IMR-90 (cell line): Measurements from ENCODE around the gene CYB561D2.

Source experiments
- CTCF ChIP-seq: conservative IDR thresholded peaks from 2 replicates; pipeline ENCODE4 v1.5.1; 2012; ENCODE audit warnings: mild to moderate bottlenecking, low read depth, low read length, improper control_type of control experiment
- ELK1 ChIP-seq: fragments of 150-350 bp; IDR thresholded peaks from 2 replicates; pipeline ENCODE4 v1.6.1; 2016; ENCODE audit warnings: low read depth, mild to moderate bottlenecking, low read length, moderate library complexity, borderline replicate concordance
- FOS ChIP-seq: fragments of 150-350 bp; IDR thresholded peaks from 2 replicates; pipeline ENCODE4 v1.6.1; 2016; ENCODE audit warnings: low read depth, low read length
- MXI1 ChIP-seq: IDR thresholded peaks from 2 replicates; pipeline ENCODE4 v1.6.1; 2012; ENCODE audit warnings: low read depth, mild to moderate bottlenecking, low read length, moderate library complexity, borderline replicate concordance
- POLR2A ChIP-seq: IDR thresholded peaks from 2 replicates; pipeline ENCODE4 v1.6.1; 2012; ENCODE audit warnings: mild to moderate bottlenecking, low read depth, low read length
- RAD21 ChIP-seq: IDR thresholded peaks from 2 replicates; pipeline ENCODE4 v1.6.1; 2012; ENCODE audit warnings: low read length, improper control_type of control experiment
- RFX5 ChIP-seq: IDR thresholded peaks from 2 replicates; pipeline ENCODE4 v1.8.0; 2012; ENCODE audit warnings: low read depth, mild to moderate bottlenecking, low read length, moderate library complexity
- SMC3 ChIP-seq: fragments of 150-350 bp; IDR thresholded peaks from 2 replicates; pipeline ENCODE4 v1.6.1; 2016; ENCODE audit warnings: low read depth, mild to moderate bottlenecking, antibody characterized with exemption, low read length, moderate library complexity

- TF ChIP-seq ELK1 (no peak), POLR2A (no peak), CTCF (no peak), FOS (no peak), RAD21 (no peak), SMC3 (no peak), MXI1 (no peak), RFX5 (no peak)
Observed at GRCh38 chr3:50330330-50330729, 20.3 kb upstream of the CYB561D2 start.
